Measurements from ENCODE around the gene SLC47A1.

DNA sequence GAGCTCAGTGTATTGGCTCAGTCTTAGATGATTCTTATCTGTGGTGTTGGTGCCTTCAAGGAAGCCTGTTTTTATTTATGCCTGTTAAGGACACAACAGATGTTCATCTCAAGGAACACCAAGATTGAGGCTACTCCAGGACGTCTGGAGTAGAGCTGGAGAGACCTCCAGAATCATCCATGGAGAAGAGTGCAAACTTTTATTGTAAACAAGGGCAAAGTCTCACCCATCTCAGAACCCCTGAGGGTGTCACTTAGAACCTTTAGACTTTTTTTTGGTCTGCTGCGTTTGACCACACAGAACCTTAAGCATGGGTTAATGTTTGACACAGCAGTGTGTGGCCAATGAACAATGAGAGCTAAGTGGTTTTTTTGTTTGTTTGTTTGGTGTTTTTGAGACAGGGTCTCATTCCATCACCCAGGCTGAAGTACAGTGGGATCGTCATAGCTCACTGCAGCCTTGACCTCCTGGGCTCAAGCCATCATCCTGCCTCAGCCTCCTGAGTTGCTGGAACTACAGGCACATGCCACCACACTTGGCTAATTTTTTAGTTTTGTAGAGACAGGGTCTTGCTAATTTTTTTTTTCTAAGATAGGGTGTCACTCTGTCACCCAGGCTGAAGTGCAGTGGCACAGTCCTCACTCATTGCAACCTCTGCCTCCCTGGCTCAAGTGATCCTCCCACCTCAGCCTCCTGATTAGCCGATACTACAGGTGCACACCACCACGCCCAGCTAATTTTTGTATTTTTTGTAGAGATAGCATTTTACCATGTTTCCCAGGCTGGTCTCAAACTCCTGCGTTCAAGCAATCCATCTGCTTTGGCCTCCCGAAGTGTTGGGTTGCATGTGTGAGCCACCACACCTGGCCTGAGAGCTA is 16.3 kb downstream of the SLC47A1 start:
- TF ChIP-seq POLR2A (IDR thresholded peaks at IDR 0.05) (no peak), EP300 (IDR thresholded peaks at IDR 0.05) (no peak)

Data from gastroesophageal sphincter (tissue), 2 donors.